ENCODE data around the gene ST3GAL6.

Gene ST3GAL6

GRCh38 chr3:98778383-98778782 is 15.2 kb downstream of the ST3GAL6 start:
- FAIRE-seq, result no peak

DNA sequence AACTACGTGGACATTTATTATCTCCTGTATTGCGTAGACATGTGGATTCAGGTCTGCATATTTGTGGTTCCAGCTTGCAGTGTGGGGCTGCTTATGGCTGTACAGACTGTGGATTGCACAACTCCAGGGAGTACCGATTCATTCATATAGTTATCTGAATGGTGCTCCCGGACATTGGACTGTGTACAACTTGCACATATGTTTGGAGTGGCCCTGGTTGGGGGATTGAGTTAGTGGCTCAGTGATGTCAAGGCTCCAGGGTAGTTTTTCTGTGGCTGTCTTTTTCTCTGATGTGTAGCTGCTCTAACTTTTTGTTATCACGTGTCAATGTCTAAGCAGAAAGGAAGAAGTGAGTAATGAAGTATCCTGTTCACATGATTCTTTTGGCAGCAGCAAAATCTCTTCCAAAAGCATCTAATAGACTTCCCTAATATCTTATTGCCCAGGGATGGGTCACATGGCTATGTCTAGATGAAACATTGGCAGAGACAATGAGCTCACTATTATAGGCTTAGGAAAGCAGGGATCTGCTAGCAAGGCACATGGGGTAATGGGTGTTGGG is 15.8 kb downstream of the ST3GAL6 start:
- FAIRE-seq, result no peak

GRCh38 chr3:98779541-98780335 is 16.6 kb downstream of the ST3GAL6 start:
- FAIRE-seq, result no peak

DNA sequence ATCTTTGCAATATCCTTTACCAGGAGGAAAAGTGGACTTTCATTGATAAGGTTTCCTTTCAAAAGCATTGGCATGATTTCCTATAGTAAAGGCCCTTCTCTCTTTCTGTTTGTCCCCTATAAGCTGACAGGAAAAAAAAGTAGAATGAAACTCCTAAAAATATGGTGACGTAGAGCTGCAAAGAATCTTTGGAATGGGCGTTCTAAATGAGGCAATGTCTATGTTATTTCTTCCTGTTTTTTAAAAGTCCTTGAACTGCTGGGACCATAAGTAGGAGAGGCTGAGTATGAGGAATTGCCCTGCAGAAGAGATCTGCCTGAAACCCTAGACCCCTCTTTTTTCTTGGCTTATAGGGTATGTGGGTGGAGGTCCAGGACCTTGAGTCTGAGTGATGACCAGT is 17.2 kb downstream of the ST3GAL6 start:
- no peak for FAIRE-seq

DNA sequence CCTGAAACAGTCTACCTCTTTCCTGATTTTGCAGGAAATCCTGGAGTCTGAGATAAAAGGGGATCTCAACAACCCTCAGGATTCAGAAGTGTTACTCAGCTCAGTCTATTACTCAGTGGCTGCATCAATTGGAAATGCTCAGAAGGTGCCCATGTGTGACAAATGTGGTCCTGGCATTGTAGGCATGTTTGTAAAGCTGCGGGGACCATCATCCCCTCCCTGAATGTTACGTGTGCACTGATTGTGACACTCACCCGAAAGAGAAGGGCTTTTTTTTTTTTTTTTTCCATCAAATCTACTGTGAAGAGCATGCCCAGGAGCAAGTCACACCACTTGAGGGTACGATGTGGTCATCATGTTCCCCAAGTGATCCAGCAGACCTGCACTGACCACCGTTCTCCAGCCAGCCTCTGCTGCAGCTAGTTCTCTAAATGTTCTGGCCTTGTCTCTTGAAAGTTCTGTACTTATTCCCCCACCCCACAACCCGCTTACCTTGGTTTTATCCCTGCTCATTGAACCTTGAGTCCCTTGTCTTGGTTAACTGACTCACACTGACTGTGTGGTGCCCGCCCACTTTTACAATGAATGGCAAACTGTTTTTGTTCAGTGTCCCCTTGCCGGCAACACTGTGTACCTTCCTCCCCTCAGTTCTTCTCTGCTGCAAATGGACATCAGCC is 19.8 kb downstream of the ST3GAL6 start:
- FAIRE-seq, result no peak

- FAIRE-seq, result no peak
Measured at GRCh38 chr3:98784042-98784441, 20.9 kb downstream of the ST3GAL6 start.

- FAIRE-seq, result no peak
Measured at GRCh38 chr3:98784666-98785600, 21.8 kb downstream of the ST3GAL6 start.

DNA sequence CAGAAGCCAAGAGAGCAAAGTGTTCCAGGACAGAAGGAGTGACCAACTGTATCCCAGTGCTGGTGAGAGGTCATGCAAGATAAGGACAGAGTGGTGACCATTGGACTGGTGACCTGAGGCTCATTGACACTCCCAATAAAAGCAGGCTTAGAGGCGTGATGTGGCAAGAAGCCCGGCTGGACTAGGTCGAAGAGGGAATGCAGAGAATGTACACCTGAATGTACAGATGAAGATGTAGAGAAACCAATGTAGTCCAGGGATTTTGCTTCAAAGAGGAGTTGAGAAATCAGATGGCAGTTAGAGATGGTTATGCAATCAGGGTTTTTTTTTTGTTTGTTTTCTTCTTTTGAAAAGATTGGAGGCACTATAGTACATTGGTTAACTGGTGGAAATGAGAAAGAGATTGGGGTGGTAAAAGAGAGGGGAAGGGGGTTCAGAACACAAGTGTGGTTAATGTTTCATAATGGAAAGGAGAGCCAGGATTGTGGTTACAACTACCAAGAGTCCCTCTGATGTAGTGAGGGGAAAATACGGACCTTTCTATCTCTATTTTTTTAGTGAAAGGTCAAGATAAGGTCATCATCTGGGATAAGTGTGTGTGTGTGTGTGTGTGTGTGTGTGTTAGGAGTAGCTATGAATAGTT is 23.3 kb downstream of the ST3GAL6 start:
- FAIRE-seq, result no peak

- FAIRE-seq, result no peak
Measured at GRCh38 chr3:98787181-98787580, 24.0 kb downstream of the ST3GAL6 start.

GRCh38 chr3:98788651-98789050 is 25.5 kb downstream of the ST3GAL6 start:
- FAIRE-seq, result no peak

DNA sequence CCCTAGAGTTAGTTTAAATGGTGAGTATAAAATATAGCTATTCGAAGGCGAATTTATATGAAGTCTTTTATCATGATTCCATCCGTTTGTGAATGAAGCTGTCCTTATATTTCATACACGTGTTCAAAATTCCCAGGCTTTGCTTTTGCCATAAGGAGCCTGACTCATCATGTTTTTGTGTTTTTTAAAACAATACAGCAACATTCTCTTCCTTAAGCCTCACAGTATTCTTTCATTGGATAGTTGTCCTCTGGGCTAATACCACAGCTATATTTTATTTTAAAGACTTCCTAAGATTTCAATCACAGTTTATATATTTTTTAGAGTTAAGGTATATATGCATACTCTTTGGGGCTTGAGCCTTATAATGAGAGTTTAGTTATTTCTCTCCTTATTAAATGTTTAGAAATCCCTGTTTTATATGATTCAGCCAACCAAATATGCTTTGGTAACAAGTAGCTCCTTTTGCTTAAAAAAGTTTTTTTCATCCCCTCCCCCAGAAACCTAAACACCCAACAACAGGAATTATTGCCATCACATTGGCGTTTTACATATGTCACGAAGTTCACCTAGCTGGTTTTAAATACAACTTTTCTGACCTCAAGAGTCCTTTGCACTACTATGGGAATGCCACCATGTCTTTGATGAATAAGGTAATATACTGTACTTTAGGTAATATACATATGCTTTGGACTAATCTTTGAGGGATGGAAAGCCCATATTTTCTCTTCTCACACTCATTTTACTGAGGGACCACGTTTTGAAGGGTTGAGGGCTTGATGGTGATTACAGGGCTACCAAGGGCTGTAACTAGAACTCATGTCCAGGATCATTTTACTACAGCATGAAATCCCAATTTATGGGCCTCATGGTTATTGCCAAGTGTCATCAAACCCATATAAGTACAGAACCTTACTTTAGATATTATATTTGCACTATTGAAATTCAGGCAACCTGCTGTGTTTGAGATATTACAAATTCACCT is 28.5 kb downstream of the ST3GAL6 start:
- no peak for FAIRE-seq

DNA sequence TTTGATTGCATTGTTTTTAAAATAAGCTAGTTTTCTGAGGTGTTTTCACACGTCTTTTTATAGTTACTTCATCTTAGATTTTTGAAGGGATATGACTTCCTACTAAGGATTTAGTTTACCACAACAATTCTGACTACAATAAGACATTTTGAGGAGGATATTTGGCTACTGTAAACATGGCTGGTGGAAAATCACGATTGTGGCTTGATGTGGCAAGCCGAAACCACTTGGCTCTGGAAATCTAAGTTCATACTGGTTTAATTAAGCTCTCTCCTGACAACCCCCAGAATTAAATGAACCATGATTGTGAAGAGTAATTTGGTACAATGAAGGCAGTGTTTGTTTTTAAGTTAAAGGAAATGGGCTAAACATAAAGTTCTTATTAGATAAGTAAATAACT is 30.8 kb downstream of the ST3GAL6 start:
- peak; percentile 88 for FAIRE-seq

DNA sequence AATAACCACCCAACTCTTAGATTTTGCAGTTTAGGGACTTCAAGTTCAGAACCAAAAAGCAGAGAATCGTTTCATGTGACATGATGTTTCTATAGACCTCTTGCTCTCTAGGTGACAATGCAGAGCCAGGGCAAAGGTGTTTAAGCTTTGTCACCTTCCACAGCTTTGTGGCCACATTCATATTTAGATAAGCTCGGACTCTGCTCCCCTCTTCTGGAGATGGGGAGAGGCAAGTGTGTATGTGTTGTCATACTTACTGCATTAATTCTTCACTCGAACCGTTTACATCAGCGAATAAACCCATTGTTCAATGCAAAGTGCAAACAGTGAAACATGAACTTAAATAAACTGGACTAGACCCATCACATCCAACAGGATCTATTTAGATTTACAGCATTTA is 33.2 kb downstream of the ST3GAL6 start:
- FAIRE-seq, result no peak

- no peak for FAIRE-seq
Measured at GRCh38 chr3:98797905-98798304, 34.8 kb downstream of the ST3GAL6 start.

DNA sequence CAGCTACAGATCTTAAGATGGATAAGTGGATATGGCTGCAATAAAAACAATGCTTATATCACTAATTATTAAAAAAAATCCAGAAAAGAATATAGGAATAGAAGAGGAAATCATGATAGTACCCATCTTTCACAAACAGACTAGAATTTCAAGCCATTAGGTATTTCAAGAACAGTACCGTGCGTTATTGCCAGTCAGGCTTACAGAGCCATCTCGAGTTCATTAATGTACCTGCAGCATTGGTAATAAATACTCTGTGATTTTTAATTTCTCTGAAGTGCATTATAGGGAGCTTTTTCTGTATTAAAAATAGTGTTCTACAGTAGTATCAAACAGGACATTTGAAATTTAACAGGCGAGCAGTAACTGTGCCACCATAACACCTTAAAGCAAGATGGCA is 35.7 kb downstream of the ST3GAL6 start:
- FAIRE-seq, result peak; percentile 45

GRCh38 chr3:98799479-98799878 is 36.3 kb downstream of the ST3GAL6 start:
- FAIRE-seq, result no peak

DNA sequence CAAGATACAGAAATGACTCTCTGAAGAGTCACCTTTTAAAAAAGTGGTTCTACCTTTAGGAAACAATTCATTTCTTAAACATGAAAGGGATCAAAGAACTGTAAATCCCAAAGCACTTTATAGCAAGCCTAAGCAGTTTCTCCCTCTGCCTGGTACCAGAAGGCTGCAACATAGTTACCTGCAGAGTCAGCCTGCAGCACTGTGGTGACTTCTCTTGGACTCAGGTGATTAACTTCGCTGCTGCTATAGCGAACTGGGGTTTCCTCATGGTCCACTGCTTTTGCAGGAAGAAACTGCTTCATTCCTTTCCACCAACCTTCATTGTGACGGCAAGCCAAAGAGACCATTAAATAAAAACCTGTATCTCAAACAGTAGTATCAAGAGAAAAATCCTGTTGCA is 37.3 kb downstream of the ST3GAL6 start:
- FAIRE-seq, result no peak

GRCh38 chr3:98801043-98801747 is 38.1 kb downstream of the ST3GAL6 start:
- no peak for FAIRE-seq

GRCh38 chr3:98805571-98805970 is 42.4 kb downstream of the ST3GAL6 start:
- no peak for FAIRE-seq

GRCh38 chr3:98806521-98806920 is 43.4 kb downstream of the ST3GAL6 start:
- FAIRE-seq, result no peak

DNA sequence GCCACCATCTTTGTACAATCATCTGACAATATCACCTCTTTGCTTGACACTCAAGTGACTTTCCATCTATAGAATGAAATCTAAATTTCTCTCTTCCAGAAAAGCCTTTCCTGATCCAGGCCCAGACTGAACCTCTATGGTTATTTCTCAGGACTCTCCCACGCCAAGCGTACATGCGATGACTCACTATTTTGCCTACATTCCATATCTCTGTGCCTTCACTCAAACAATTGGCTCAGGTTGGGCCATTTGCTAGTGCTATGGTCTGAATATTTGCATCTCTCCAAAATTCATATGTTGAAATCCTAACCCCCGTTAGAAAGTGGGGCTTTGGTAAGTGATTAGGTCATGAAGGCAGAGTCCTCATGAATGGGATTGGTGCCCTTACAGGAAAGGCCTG is 43.9 kb downstream of the ST3GAL6 start:
- no peak for FAIRE-seq
